Middle frontal gyrus (tissue), 1 donor: ENCODE results near the gene GREB1L.

ENCODE experiments used
- DNase-seq: peaks from one replicate; pipeline ENCODE4 v3.0.0-alpha.2; 2015; ENCODE audit warnings: low spot score; ENCODE audit errors: extremely low spot score

Gene GREB1L

GRCh38 chr18:21448299-21448698, 206.3 kb downstream of the GREB1L start:
- no peak for DNase-seq

- no peak for DNase-seq
Observed at GRCh38 chr18:21449367-21450290, 207.6 kb downstream of the GREB1L start.

- DNase-seq: no peak
Observed at GRCh38 chr18:21450503-21450902, 208.5 kb downstream of the GREB1L start.

GRCh38 chr18:21450913-21451312, 208.9 kb downstream of the GREB1L start:
- no peak for DNase-seq

- DNase-seq: no peak
Observed at GRCh38 chr18:21451851-21452250, 209.8 kb downstream of the GREB1L start.

- DNase-seq: no peak
Observed at GRCh38 chr18:21452276-21452780, 210.3 kb downstream of the GREB1L start.

GRCh38 chr18:21452796-21453510, 210.9 kb downstream of the GREB1L start:
- no peak for DNase-seq

- no peak for DNase-seq
Observed at GRCh38 chr18:21453511-21453901, 211.5 kb downstream of the GREB1L start.

- DNase-seq: no peak
Observed at GRCh38 chr18:21454725-21455124, 212.7 kb downstream of the GREB1L start.

GRCh38 chr18:21456428-21457178, 214.6 kb downstream of the GREB1L start:
- DNase-seq: no peak

- DNase-seq: no peak
Observed at GRCh38 chr18:21457179-21457535, 215.1 kb downstream of the GREB1L start.

- no peak for DNase-seq
Observed at GRCh38 chr18:21458310-21458709, 216.3 kb downstream of the GREB1L start.

GRCh38 chr18:21458788-21459187, 216.8 kb downstream of the GREB1L start:
- DNase-seq: no peak

GRCh38 chr18:21459706-21460286, 217.8 kb downstream of the GREB1L start:
- DNase-seq: no peak

- no peak for DNase-seq
Observed at GRCh38 chr18:21461460-21461859, 219.4 kb downstream of the GREB1L start.

GRCh38 chr18:21463718-21464117, 221.7 kb downstream of the GREB1L start:
- DNase-seq: no peak

GRCh38 chr18:21468514-21469164, 226.6 kb downstream of the GREB1L start:
- DNase-seq: no peak

GRCh38 chr18:21472741-21473140, 230.7 kb downstream of the GREB1L start:
- no peak for DNase-seq

- DNase-seq: no peak
Observed at GRCh38 chr18:21474621-21475020, 232.6 kb downstream of the GREB1L start.

- no peak for DNase-seq
Observed at GRCh38 chr18:21479721-21480120, 237.7 kb downstream of the GREB1L start.

GRCh38 chr18:21481739-21482138, 239.7 kb downstream of the GREB1L start:
- no peak for DNase-seq
